ENCODE measurements around the gene HIPK2.

Gene HIPK2

GRCh38 chr7:139648391-139648861, 129.4 kb downstream of the HIPK2 start:
- DNase-seq (ENCODE audit: low read depth) = no peak

- no peak for DNase-seq (ENCODE audit: low read depth)
Measured at GRCh38 chr7:139647814-139648390, 129.9 kb downstream of the HIPK2 start.

- no peak for DNase-seq (ENCODE audit: low read depth)
Measured at GRCh38 chr7:139647085-139647484, 130.7 kb downstream of the HIPK2 start.

DNA sequence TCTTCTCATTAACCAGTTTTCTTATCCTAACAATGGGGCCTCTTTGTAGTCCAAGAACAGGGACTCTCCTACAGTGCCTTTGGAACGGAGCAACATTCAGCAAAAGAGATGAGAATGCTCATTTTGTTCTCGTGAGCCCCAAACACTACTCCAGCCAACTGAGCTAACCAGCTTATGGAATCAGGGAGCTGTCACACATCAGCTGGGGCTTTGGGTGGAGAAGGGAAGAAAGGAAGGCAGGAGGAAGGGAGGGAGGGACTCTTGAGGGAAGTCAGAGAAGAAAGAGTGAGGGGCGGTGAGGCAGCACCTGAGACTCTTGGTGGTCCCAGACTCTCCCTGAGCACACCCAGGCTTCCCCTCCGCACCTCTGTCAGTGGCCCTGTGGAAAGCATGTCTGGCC, 131.2 kb downstream of the HIPK2 start:
- DNase-seq (ENCODE audit: low read depth) = no peak

GRCh38 chr7:139645572-139646523, 131.9 kb downstream of the HIPK2 start:
- peak; percentile 67 for DNase-seq (ENCODE audit: low read depth)

DNA sequence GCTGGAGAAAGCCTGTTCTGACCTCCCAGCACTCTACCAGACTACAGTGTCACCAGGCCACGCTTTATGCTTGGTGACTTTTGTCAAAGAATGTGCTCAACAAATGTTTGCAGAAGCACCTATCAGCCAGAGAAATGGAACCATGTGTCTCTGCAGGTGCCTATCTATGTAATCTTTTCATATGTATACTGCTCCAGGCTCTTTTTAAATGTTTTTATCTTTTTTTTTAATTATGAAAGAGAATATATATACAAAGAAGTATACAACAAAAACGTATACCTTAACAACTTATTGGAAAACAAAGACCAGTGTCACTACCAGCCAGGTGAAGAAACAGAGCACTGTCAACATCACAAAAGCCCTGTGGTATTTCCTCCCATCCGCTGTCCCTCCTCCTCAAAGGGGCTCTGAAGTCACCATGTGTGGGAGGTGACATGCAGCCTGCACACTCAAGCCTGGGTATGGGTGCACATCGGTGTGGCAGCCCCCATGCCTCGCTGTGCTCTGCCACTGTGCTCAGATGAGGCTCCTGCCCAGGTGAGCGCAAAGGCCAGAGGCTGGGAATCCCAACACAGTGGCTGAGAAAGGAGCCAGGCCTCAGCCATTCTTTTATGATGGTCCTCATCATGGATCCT, 133.7 kb downstream of the HIPK2 start:
- DNase-seq (ENCODE audit: low read depth) = no peak

DNA sequence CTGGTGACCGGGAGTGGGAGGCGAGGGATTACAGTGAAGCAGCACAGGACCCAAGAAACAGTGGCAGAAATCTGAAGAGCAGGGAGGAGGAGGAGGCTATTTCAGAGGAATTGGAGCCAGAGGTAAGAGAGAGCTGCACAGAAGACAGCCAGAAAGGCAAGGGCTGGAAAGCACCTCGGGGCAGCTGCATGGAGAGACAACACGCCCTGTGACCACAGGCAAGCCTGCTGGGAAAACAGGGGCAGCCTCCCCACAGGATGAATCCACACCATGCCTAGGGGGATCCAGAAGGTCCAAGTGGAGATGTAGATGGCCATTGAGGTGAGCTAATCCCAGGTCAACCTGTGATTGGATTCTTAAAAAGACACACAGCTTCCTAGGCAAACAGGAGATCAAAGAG, 135.5 kb downstream of the HIPK2 start:
- DNase-seq (ENCODE audit: low read depth) = no peak

DNA sequence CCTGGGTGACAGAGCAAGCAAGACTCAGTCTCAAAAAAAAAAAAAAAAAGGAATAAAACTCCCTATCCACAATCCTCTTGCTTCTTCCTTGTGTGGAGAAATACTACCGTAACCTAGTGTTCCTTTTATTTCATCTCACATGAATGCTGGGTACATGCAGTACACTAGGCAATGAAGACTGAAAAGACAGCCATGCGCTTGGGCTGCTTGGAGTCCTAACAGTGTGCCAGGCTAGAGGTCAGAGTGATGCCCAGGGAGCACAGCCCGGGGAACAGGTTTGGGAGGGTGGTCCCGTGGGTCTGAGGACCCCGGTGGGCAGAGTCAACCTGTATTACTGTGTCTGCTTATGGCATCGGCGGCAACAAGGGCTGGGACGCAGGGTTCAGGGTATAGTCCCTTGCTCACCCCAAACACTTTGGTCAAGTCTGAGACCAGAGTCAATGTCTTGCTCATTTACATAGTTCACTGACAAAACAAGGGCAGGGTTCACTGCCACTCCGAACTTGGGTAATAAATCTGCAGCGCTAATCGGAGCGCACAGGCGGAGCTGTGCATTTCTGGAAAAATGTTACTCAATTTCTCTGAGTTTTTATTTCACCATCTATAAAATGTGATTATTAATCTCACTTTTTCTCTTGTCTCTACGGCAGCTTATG, 136.3 kb downstream of the HIPK2 start:
- DNase-seq (ENCODE audit: low read depth) = no peak

GRCh38 chr7:139640681-139641080, 137.1 kb downstream of the HIPK2 start:
- no peak for DNase-seq (ENCODE audit: low read depth)

DNA sequence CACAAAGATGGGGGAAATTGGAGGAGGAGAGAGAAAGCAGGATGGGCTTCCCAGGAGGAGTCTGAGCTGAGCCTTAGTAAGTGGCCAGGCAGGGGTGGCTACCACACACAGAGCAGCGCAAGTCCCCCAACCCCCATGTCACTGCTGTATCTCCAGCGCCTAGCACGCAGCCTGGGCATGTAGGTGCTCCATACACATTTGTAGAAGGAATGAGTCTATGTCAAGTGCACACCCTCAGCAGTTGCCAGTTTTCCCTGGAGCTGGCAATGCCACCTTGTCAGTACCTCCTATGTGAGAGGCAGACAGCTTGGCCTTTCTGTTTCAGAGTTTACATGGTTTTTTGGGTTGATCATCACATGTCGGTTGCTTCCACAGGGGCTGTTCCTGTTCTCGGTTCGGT, 138.2 kb downstream of the HIPK2 start:
- DNase-seq (ENCODE audit: low read depth) = no peak

DNA sequence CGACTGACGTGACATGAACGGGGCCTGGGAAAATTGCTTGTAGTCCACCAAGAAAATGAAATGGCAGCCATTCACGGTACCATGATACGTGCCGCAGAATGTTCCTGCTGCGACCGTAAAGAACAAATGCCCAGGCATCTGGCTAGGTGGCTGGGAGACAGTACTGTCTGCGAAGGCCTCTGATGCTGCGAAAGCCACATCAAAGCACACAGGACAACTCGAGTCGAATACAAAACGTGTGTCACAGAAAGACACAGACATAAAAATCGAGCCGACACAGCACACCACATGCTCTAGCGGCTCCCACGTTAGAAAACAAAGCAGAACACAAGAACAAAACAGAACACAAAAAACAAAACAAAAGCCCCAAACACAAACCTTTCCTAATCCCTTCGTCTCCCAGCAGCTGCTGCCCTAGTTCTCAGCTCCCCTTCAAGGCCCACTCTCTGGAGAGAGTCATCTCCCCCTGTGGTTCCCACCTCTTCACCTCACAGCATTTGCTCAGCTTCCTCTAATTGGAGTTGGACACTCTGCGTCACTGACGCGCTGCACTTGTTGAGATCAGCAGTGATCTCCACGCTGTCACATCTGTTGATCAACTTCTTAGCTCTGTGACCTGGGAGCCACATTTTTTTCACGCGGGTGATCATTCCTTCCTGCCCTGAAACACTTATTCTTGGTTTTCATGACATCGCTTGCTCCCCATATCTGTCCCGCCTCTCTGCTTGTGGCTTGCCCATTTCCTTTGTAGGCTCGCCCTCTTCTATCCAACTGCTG, 142.1 kb downstream of the HIPK2 start:
- peak; percentile 32 for DNase-seq (ENCODE audit: low read depth)

DNA sequence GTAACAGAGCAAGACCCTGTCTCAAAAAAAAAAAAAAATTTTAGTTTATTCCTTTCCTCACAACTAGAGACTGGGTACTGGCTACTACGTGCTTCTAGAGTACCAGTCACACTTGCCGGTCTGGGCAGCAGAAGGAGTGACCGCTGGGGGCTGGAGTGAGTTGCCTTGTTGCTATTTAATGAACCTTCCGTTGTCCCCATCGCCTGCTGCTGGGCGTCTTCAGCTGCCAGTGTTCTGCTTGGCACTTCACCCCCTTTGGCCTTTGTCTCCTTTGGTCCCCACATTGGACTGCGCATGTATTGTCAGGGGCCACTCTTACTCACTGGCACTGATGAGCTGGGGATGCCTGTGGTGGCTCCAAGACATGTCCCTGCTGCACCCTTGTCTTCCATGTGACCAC, 143.7 kb downstream of the HIPK2 start:
- DNase-seq (ENCODE audit: low read depth) = no peak

DNA sequence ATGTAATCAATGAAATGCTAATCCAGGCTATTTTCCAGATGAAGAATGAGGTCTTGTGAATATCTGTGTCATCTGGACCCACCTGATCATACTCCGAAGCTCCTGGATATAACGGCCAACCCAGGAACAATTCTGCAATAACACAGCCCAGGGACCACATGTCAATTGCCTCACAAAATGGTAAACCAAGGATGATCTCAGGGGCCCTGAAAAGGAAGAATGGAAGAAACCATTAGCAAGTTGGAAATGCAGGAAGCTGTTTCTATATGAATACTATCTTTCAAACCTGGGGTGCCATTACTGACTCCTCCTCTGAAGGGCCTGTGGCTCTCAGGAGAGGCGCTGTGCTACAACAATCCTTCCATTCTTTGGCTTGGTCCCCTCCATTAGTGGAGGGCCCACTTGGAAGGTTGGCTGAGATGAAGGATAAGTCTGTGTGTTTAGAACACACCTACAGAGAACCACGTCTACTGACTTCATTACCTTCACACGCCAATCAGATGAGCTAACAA, 146.2 kb downstream of the HIPK2 start:
- no peak for DNase-seq (ENCODE audit: low read depth)

- DNase-seq (ENCODE audit: low read depth) = no peak
Measured at GRCh38 chr7:139630643-139631519, 146.9 kb downstream of the HIPK2 start.

GRCh38 chr7:139629392-139630082, 148.3 kb downstream of the HIPK2 start:
- DNase-seq (ENCODE audit: low read depth) = no peak

DNA sequence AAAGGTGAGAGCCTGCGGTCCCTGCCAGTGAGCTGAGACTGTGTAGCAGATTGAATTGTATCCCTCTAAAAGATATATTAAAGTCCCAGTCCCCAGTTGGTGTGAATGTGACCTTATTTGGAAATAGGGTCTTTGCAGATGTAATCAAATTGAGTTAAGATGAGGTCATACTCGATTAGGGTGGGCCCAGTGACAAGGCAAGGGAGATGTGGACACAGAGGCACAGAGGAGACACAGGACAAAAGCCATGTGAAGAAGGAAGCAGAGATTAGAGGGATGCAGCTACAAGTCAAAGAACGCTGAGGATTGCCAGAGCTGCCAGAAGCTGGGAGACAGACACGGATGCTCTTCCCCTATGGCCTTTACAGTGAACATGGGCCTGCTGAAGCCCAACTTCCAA, 150.0 kb downstream of the HIPK2 start:
- DNase-seq (ENCODE audit: low read depth) = no peak

DNA sequence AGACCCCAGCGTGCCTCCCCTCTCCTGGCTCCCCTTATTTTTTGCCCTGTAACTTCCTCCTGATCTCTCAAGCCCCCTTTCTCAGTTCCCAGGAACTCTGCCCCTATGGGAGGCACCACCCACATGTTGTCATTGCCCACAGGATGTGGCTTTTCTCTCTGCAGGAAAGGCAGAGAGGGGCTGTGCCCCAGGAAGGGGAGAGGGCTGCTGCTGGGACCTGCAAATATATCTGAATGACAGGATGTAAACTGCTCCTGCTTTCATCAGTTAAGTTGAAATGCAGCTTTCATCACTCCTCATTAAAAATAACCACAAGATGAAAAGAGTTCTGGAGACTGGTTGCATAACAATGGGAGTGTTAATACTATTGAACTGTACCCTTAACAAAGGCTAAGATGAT, 151.0 kb downstream of the HIPK2 start:
- no peak for DNase-seq (ENCODE audit: low read depth)

GRCh38 chr7:139623518-139623917, 154.3 kb downstream of the HIPK2 start:
- no peak for DNase-seq (ENCODE audit: low read depth)

DNA sequence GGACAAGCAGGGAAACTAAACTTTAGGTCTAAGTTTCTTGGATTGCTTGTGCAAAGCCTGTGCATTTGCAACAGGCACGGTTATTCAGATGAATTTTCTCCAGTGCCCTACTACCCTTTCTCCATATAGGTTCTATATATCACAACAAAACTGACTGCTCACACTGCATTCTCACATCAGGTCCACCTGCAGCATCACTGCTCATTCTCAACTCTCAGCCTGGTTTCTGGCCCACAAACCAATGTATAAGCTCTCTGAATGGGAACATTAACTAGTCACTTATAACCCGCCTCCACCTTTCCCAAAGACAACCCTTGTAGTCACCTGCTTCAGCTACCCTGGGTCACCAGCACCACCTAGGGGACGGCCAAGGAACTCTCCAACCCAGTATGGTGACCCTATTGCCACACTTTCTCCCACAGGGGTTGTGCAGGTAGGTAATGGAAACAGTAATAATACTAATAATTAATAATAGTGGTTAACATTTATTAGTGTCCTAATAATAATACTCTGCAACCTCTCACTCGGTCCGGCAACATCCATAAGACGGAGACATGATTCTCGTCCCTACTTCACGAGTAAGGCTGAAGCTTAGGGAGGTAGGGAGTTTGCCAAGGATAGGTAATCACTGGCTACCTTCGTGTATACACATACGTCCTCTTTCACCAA, 157.0 kb downstream of the HIPK2 start:
- DNase-seq (ENCODE audit: low read depth) = no peak
